HG03103 (cell line): ENCODE results near the gene GNAL.

Source experiments
- ATAC-seq: cut with Tn5 transposase; IDR thresholded peaks from one replicate; pipeline ENCODE4 v1.9.1; 2021; ENCODE audit warnings: low read depth; ENCODE audit not compliant: unreplicated experiment

Gene GNAL

DNA sequence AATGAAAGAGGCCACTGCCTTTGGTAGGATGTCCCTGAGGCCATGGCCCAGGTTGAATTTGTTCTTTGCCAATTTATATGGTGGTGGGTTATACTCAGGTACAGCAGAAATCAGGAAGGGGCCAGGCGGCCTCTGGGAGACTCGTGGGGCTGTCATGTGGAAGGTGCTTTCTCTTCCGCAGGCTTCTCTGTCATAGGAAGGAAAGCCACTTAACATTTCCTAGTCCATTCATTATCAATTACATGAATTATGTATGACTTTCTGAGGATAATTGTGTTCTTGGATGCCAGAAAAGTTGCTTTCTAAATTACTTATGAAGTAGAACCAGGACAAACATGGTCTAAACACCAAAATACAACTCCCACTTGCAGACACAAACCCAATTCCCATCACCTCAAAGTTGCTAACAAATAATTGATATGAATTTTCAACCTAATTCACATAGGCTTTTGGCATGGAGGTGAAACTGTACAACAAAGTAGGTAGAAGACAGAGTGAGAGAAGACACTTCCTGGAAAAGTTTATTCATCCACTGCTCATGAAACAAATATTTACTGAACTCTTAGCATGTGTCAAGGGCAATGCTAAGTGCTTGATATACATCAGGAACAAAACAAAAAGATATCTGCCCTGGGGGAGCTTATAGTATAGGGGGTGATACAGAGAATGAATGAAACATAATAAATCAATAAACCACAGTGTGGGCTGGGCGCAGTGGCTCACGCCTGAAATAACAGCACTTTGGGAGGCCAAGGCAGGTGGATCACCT is 111.7 kb downstream of the GNAL start:
- ATAC-seq, result no peak

DNA sequence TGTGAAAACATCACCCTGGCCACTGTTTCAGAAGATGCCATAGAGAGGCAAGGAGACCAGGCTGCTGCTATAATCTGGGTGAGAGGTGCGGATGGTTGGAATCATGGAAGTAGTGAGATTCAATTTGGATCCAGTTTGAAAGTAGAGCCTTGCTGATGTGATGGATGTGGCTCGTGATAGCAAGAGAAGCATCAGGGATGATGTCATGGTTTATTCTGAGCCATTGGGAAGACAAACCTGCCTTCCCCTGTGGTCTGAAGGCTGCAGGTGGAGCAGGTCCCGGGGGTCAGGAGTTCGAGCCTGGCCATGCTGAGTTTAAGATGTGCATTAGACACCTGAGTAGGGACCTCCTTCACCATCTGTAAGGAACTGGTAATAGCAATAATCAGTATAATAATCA is 112.5 kb downstream of the GNAL start:
- ATAC-seq, result no peak

DNA sequence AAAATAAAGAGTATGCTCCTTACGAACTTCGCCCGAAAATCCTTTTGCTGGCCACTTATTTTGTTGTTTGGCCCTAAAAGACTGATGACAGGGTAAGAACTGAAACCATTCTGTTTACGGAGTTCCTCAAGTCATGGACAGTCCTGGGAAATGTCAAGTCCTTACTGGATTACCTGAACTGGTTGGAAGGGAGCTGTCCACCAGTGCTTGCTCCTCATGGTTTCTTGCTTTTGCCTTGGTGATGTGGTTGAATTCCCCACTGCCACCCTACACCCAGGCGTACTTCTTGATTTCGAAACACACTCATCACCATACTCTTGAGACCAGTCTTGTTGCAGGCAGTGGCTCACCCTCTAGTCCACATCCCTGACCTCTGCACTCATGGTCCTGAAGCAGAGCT is 113.1 kb downstream of the GNAL start:
- ATAC-seq, result no peak

DNA sequence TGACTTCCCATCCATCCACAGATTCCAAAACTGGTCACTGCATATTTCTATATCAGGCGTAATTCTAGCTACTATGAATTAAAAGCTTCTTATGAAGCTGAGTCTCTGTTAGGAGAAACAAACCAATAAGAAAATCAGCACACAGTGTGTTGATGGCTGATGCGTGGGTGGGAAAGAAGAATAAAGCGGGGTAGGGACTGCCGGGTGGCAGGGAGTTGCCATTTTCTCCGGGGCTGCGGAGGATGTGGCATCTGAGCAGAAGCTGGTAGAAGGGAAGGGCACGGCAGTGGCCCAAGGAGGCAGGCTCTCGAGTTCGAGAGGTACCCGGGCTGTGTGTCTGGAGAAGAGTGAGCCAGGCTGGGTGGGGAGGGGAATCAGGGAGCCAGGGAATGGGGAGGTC is 113.5 kb downstream of the GNAL start:
- ATAC-seq, result no peak

DNA sequence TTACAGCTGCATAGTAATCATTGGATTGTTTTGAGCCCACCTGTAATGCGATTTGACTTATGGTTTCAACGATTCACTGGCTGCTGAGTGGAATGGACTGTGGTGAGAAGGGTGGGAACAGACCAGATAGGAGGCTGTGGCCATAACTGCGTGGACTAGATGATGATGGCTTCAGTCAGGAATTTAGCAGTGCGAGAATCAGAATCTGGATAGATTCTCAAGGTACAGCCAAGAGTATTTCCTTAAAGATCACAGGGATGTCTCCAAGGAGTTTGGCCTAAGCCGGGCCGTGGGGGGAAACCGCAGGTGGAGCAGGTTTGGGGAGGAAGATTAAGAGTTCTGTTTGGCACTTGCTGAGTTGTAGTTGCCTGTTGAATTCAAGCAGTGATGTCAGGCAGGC is 118.2 kb downstream of the GNAL start:
- ATAC-seq, result no peak

DNA sequence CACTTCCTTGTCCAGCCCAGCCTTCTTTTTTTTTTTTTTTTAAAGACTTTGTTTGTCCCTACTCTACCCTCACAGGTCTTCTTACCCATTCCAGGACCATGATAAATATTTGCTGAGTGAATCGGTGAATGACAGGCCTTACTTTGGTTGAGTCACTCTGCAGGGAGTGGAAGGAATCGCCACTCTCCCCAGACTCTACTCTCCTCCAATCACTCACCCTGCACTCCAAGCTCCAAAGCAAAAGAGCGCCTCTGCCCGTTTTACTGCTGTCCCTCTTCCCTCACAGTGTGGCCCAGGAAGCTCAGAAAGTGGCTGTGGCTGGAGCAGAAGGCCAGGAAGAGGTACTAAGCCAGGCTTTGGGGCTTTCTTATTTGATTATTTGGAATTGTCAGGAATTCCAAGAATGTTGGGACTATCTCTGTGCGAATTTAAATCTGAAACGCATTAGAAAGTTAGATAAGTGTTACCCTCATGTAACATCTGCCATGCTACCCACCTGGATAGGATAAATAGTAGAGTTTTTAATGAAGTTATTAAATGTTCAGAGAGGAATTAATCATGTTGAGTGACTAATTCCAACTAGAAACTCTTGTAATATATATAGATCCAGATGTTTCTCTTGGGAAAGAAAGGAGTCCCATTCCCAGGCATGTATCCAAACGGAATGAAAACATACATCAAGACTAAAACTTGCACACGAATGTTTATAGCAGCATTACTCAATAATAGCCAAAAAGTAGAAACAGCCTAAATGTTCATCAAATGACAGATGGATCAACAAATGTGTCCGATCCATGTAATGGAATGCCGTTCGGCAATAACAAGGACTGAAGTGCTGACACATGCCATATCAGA is 119.2 kb downstream of the GNAL start:
- no peak for ATAC-seq

DNA sequence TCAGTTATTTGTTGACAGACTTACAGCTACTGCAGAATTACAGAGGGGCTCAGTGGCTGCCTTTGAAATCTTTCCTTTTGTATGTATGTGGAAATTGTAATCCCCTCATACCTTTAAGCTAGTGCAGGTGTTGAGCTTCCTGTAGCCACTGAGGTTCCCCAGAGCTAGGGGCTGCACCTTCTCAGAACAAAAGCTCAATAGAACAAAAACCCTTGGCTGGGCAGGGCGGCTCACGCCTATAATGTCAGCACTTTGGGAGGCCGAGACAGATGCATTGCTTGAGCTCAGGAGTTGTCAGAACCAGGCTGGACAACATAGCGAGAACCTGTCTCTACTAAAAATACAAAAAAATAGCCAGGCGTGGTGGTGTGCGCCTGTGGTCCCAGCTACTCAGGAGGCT is 120.8 kb downstream of the GNAL start:
- no peak for ATAC-seq

DNA sequence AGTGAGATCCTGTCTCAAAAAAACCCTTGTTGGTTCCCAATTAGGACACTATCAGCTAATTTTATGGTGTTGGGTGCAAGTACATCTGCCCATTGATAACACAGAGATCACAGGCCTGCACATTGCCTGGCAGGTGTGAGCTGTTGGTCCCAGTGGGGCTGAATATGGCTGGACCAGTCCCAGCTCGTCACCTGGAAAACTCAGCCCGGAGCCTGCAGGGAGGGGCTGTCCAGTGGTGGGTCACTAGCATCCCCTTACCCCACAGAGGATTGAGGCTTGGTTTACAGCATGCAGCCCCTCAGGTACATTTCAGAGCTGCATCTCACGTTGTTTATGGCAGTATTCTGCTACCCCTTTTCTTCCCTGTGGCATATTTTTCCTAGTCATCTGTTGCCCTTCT is 121.3 kb downstream of the GNAL start:
- no peak for ATAC-seq

DNA sequence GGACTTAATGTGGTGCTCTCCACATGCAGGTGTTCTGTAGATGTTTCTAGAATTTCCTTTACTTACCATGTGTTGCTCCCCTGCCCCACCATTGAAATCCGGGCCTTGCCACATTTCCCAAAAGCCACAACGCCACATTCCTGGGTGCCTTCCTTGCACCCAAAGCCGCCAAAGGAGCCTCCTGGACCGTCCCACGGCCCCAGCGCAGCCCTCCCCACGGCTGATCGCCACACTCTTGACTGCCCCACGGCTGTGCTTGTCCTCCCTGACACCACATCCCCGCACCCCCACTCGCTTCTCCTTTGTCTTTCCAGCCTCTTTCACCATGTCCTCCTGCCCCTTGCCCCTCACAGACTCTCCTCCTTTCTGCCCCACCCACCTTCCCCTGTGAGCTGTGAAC is 121.9 kb downstream of the GNAL start:
- ATAC-seq, result no peak

DNA sequence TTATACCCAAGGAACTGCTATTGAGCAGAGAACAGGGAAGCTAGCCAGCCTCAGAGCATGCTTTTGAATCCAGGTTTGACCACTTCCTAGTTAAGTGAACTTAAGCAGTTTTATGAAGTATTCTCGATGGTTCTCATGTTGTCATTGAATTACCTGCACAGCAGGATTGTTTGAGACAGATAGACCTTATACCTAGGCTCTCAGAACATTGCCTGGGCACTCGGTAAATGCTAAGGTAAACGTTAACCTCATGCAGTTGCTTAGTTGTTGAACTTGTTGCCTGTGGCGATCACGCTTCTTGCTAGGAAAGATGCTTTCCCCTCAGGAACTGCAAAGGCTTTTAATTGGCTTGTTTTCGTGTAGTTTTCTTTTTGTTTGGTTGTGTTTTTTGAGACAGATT is 128.2 kb downstream of the GNAL start:
- ATAC-seq, result no peak

DNA sequence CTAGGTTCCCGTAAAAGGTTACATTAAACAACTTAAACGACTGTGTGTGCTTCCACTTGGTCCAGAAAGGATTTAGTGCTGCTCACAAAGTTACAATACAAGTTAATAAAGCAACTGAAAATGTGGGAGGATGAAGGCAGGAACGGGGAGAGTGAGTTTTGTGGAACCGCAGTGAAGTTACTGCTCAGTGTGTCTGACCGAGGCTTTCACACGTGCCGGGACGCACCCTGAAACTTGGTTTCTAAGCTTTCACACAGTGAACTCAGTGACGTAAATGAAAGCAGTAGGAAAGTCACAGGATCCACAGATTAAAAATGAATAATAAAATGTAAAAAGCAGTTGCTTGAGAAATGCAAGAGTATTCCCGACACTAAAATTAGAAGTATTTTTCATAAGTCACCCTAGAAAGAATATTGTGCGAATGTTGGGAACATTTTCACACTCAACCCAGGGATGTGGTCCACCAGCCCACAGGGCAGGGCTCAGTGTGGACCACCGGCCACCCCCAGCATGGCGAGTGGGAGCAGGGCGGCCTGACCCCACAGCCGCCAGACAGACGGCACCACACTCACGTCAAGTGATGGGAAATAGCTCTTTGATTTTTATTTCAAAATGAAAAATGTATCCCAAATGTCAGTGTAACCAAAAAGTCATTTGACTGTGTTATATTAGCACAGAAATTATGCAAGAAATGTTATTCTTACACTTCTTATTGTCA is 129.6 kb downstream of the GNAL start:
- no peak for ATAC-seq

DNA sequence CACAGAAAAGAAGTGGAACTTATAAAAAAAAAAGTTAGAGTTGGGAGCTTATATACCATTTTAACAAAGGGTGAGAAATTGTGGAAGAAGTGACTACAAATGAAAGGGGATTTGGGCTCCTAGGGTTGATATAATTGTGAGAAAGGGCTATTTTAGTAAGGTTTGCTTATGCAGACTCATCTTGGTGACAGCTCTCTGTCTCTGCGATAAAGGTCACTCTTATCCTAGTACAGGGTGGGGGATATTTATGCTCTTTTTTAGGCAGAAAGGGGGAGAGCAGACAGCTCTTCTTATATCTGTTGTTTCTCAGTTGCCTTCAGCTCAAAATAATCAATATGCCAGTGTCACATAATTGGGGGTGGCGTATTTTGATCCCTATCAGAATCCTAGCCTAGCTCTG is 130.9 kb downstream of the GNAL start:
- ATAC-seq, result no peak

DNA sequence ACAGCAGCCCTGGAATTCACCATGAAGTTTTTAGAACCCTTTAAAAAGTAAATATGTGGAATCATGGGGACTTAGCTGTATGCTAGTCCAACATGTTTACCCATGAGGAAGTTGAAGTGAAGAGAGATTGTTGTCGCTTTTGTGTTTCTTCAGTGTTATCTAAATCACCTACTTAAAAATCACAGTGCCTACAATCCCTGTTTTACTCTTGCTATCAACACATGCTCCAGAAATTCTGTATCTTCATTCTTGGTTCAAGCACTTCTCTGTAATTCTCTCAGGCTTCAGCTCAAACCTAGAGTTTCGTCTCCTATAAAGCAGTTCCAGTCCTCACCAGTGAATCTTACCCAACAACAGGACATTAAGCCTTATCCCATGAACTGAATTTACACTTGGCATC is 131.6 kb downstream of the GNAL start:
- ATAC-seq, result no peak

DNA sequence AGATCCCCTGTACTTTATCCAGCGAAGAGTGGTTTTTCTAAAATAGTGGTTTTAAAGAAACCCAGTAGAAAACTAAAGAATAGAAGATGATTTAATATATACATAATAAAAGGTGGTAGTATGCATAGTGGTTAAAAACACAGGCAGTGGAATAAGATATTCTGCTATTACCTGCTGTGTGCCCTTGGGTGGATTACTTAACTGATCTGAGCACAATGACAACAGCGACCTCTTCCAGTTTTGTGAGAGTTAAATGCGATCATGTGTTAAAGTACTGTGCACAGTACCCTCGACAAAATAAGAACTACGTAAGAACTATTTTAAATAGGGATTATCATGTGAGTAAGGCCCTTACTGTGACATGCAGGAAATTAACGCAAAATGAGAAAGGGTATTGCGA is 132.1 kb downstream of the GNAL start:
- ATAC-seq, result no peak

DNA sequence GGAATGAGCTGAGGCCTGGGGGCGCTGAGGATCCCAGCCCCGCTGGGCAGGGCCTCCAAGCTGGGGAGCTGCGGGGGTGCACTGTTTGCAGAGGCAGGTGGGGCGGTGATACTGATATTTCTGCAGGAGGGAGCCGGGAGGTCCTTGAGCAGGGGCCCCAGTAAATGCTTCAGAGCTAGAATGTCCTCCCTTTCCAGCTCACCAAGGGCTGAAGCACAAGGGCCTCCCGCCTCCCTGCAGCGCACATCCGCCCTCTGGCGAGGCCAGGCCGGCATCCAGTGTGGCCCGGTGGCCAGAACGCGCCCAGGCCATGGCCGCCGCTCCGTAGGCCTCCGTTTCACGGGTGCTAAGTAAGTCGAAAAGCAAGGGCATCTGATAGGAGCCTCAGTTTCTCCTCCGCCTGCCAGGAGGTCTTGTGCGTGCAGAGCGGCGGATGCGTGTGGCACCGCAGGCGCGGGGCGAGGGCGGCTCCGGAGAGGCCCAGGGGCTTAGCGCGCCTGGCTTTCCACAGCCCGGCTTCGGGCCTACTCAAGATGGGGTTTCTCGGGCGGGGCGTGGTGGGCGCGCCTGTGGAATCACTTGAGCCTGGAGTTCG is 132.7 kb downstream of the GNAL start:
- no peak for ATAC-seq

DNA sequence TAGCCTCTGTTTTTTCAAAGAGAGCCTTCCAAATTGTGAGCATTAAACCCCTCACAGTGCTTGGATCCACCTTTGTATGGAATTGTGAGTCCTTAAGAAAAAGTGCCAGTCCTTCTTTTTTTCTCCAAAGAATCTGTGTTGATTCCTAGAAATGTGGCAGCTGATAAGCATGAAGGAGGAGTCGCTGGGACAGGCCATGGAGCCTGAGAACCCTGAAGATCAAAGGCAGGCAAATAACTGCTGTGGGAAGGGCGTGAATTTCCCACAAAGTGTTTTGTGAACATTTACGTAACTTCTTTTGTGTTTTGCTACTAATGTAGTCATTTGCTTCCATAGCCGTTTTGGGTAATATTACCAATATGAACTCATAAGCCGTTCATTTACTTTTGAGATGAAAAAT is 134.5 kb downstream of the GNAL start:
- no peak for ATAC-seq

DNA sequence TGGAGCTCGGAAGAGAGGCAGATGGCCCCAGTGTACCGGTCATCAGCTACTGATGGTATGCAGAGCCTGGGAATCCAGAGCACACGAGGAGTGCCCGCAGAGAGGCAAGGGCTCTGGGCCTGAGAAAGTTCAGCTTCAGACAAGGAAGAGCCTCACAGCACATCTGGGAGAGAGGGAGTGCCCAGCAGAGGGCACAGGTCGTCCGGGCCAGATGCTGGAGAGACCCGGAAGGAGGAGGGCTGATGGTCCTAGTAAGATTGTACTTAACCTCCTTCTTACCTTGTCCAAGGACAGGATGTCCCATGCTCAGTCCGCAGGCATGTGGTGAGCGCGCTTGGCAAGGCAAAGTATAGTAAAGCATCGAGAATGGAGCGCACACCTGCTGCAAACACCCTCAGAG is 137.8 kb downstream of the GNAL start:
- ATAC-seq, result no peak

DNA sequence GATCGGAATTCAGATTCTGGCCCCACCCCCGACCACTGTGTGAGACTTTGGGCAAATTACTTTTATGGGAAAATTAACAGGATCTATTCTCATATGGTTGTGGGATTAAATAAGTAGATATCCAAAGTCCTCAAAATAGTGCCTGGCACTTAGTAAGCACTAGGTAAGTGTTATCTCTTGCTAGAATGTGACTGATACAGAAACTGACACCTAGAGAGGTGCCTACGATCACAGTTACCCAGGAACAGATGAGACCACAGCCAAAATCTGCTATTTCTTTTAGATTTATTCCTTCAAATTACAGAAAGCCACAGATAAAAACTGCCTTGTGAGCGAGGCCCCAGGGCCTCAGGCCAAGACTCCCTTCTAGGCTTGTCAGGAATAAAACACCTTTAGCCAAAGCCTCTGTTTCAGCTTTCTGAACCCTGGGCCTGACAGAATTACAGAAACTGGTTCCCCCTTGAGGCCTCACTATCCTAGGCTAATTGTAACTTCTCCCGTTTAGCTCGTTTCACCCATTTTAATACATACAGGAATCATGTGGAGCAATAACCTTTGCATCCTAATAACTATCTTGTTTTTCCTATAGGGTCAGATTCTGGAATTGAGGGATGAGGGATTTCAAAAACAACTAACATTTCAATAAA is 139.8 kb downstream of the GNAL start:
- no peak for ATAC-seq

DNA sequence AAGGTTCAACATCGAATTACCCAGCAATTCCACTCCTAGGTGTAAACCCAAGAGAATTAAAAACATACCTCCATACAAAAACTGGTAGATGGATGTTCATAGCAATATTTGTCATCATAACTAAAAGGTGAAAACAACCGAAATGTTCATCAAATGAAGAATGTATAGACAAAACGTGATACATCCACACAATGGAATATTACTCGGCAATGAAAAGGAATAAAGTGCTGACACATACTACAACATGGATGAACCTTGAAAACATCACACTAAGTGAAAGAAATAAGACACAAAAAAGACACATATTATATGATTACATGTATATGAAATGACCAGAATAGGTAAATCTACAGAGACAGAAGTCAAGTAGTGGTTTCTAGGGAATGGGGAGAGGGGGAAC is 141.5 kb downstream of the GNAL start:
- ATAC-seq, result no peak

DNA sequence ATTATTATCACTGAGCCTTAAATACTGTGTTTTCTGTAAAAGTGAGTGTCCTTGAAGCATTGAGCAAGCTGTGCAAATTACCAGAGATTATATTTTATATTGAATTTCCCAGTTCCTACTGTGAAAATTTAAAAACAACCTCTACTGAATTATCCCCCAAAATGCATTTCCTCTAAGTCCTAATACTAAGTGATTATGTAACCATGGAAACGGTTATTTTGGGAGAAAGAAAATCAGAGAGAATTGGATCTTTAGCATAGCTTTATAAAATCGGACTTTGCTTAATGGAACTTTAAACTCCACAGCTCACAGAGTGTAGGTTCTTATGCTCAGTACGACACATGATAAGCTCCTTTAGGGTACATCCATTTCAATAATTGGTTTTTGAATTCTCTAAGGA is 142.9 kb downstream of the GNAL start:
- no peak for ATAC-seq

DNA sequence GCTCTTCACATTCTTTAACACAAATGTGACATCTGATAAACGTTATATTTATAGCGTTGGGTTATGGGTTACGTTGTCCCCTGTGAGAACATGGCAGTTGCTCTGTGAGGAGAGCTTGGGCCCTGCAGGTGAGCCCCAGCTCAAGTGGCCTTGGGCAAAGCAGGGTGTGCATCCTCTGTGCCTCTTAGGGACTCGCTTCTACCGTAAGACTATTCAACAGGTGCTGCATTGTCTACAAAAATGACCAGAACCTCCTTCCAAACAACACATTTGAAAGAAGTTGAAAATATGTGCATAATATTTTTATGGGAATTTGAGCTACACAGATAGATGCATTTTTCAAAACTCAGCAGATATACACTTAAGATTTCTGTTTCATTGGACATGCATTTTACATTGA is 145.7 kb downstream of the GNAL start:
- no peak for ATAC-seq
